BLaER1 (cell line): ENCODE data around the gene EXOC6B.

Experiments
- H3K27ac ChIP-seq: shearing (Covaris generic); formaldehyde crosslinking; 2 replicates; pipeline ENCODE4 v1.8.1; 2022
- H3K27me3 ChIP-seq: shearing (Covaris generic); formaldehyde crosslinking; 2 replicates; pipeline ENCODE4 v1.8.1; 2022
- H3K36me3 ChIP-seq: shearing (Covaris generic); formaldehyde crosslinking; 2 replicates; pipeline ENCODE4 v1.8.1; 2022
- H3K4me1 ChIP-seq: shearing (Covaris generic); formaldehyde crosslinking; 2 replicates; pipeline ENCODE4 v1.8.1; 2022
- H3K4me2 ChIP-seq: shearing (Covaris generic); formaldehyde crosslinking; 2 replicates; pipeline ENCODE4 v1.8.1; 2022
- H3K4me3 ChIP-seq: shearing (Covaris generic); formaldehyde crosslinking; 2 replicates; pipeline ENCODE4 v1.8.1; 2022
- H3K9ac ChIP-seq: shearing (Covaris generic); formaldehyde crosslinking; 2 replicates; pipeline ENCODE4 v1.8.1; 2022
- H3K9me3 ChIP-seq: shearing (Covaris generic); formaldehyde crosslinking; 2 replicates; pipeline ENCODE4 v1.8.1; 2022
- H4K20me1 ChIP-seq: shearing (Covaris generic); formaldehyde crosslinking; 2 replicates; pipeline ENCODE4 v1.8.1; 2022
- Cebpa-rat ChIP-seq: shearing (Covaris generic); IDR thresholded peaks from 2 replicates; pipeline ENCODE4 v1.8.1; 2022

EXOC6B gene

DNA sequence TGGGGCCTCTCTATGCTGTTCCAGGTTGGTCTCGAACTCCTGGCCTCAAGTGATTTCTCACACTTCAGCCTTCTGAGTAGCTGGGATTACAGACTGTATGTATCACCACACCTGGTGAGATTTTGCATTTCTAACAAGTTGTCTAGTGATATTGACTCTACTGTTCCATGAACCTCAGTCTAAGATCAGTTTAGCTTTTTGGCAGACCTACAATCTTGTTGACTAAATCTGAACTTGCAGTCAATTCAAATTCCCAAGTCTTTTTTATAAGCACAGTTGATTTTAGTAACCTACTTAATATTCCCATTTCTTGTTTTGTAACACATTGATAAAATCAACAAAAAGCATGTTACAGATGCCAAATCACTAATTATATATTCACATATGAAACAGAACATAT is 412.1 kb downstream of the EXOC6B start:
- Histone ChIP-seq H3K4me1 (no peaks in the 10 kb centered on the region), H4K20me1 (no peaks in the 10 kb centered on the region), H3K9me3 (no peaks in the 10 kb centered on the region), H3K4me2 (no peak overlapping the region), H3K36me3 (no peaks in the 10 kb centered on the region), H3K27ac (no peak overlapping the region), H3K4me3 (no peak overlapping the region), H3K9ac (no peak overlapping the region), H3K27me3 (no peaks in the 10 kb centered on the region)
- no peak for TF ChIP-seq Cebpa-rat

DNA sequence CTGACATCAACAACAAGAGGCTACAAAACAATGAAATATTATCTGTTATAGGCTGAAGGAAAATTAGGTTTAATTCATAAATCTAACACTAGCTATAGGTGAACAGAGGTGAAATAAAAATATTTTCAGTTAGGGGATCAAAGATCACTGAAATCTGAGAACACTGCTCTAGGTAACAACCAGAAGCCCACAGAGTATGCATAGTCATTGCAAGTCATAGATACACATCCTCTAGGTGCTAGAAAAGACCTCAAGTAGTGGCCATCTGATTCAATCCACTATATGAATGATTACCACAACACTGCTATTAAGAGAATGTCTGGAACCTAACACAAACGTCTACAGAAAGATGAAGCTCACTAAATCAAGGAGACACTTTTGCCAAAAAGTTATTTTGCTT is 413.6 kb downstream of the EXOC6B start:
- H3K4me3 ChIP-seq: no peak overlapping the region
- no peaks in the 10 kb centered on the region for H3K36me3 ChIP-seq
- no peak overlapping the region for H3K27ac ChIP-seq
- no peak overlapping the region for H3K4me2 ChIP-seq
- TF ChIP-seq Cebpa-rat: no peak
- H3K9ac ChIP-seq: no peak overlapping the region
- no peaks in the 10 kb centered on the region for H3K9me3 ChIP-seq
- H3K27me3 ChIP-seq: no peaks in the 10 kb centered on the region
- H3K4me1 ChIP-seq: no peaks in the 10 kb centered on the region
- no peaks in the 10 kb centered on the region for H4K20me1 ChIP-seq

DNA sequence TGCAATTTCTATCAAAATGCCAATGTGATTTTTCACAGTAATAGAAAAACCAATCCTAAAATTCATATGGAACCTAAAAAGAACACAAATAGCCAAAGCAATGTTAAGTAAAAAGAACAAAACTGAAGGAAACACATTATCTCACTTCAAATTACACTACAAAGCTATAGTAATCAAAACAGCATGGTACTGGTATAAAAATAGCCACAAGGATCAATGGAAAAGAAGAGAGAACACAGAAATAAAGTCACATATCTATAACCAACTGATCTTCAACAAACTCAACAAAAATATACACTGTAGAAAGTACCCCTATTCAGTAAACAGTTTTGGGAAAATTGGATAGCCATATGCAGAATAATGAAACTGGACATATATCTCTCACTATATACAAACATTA is 426.0 kb downstream of the EXOC6B start:
- Histone ChIP-seq H3K27me3 (no peaks in the 10 kb centered on the region), H3K9me3 (peaks cover 15% of the 10 kb centered on the region), H3K4me2 (no peak overlapping the region), H4K20me1 (no peaks in the 10 kb centered on the region), H3K4me1 (no peaks in the 10 kb centered on the region), H3K4me3 (no peak overlapping the region), H3K9ac (no peak overlapping the region), H3K36me3 (no peaks in the 10 kb centered on the region), H3K27ac (no peak overlapping the region)
- TF ChIP-seq Cebpa-rat: no peak

DNA sequence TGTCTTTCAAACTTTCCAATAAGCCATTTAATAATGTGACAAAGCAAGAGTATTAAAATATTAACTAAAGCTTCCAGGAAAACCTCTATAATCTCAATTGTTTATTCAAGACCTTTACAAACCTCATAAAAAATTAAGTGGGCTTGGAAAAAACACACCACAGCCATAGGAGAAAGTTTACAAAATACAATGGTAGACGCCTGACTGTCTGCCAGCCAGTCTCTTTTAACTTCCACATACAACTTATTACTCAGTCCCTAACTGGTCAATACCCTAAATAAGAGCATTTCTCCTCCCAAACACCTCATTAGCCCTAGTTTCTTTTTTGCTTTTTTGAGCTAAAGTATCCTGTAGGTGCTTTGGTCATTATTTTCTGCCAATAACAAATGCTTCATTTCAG is 430.7 kb downstream of the EXOC6B start:
- H3K4me2 ChIP-seq: no peak overlapping the region
- H3K9ac ChIP-seq: no peak overlapping the region
- no peaks in the 10 kb centered on the region for H4K20me1 ChIP-seq
- no peak overlapping the region for H3K27ac ChIP-seq
- no peak for TF ChIP-seq Cebpa-rat
- no peaks in the 10 kb centered on the region for H3K36me3 ChIP-seq
- peaks cover 10% of the 10 kb centered on the region; the same call in 1 of the 2 replicates for H3K9me3 ChIP-seq
- no peaks in the 10 kb centered on the region for H3K4me1 ChIP-seq
- H3K4me3 ChIP-seq: no peak overlapping the region
- H3K27me3 ChIP-seq: no peaks in the 10 kb centered on the region

DNA sequence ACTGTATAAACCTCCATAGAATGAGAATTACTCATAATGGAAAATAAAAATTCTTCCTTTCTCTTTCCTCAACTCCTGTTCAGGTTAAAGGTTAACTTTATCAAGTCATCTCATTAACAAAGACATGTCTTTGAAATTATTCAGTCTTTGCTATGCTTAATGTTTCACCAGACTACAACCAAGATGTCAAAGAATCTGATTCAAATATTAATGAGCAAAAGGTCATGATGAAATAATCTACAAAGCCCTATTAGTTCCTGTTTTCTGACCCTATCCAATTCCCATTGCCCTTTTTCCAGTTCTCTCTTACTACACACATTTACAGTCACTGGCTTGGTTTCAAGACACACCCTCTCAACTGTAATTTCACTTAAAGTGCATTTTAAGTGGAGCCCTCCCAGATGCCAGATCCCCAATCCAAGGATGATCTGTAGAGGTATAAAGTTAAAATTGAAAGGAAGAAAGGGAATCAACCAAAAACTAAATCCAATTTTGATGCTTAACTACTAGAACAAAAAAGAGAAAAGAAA is 431.2 kb downstream of the EXOC6B start:
- no peaks in the 10 kb centered on the region for H3K36me3 ChIP-seq
- peaks cover 6% of the 10 kb centered on the region; the same call in 1 of the 2 replicates for H3K9me3 ChIP-seq
- no peak overlapping the region for H3K4me2 ChIP-seq
- no peaks in the 10 kb centered on the region for H3K27me3 ChIP-seq
- TF ChIP-seq Cebpa-rat: no peak
- no peak overlapping the region for H3K9ac ChIP-seq
- H3K4me3 ChIP-seq: no peak overlapping the region
- H3K4me1 ChIP-seq: no peaks in the 10 kb centered on the region
- no peaks in the 10 kb centered on the region for H4K20me1 ChIP-seq
- H3K27ac ChIP-seq: no peak overlapping the region

DNA sequence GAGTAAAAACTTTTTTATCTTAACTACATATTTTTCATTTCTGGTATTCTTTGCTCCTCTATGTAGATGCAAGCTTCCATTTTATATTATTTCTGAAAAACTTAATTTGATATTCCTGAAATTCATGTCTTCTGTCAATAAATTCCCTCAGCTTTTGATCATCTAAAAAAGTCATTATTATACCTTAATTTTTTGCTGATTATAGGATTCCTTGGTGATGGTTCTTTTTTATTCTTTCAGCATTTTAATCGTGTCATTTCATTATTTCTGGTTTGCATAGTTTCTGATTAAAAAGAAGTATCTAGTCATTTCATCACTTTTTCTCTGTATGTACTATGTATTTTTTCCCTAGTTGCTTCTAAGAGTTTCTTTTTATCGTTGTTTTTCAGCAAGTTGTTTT is 436.4 kb downstream of the EXOC6B start:
- H3K4me3 ChIP-seq: no peak overlapping the region
- no peak overlapping the region for H3K4me2 ChIP-seq
- no peaks in the 10 kb centered on the region for H3K4me1 ChIP-seq
- H3K27me3 ChIP-seq: no peaks in the 10 kb centered on the region
- H4K20me1 ChIP-seq: no peaks in the 10 kb centered on the region
- H3K27ac ChIP-seq: no peak overlapping the region
- H3K9ac ChIP-seq: no peak overlapping the region
- H3K9me3 ChIP-seq: peaks cover 18% of the 10 kb centered on the region
- TF ChIP-seq Cebpa-rat: no peak
- H3K36me3 ChIP-seq: no peaks in the 10 kb centered on the region

DNA sequence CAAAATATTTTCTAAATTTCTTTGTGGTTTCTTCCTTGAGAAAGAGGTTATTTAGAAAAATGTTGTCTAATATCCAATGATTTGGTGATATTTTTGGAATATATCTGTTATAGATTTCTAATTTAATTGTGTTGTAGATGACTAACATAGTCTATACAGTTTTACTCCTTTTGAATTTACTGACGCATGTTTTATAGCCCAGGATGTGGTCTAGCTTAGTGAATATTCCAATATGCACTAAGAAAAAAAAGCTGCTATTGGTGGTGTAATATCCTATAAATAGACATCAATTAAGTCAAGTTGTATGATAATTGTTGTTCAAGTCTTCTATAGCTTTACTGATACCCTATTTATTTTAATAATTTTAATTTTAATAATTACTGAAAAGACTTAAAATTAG is 437.6 kb downstream of the EXOC6B start:
- Histone ChIP-seq H3K9ac (no peak overlapping the region), H3K9me3 (peaks cover 18% of the 10 kb centered on the region), H3K36me3 (no peaks in the 10 kb centered on the region), H3K4me2 (no peak overlapping the region), H3K4me3 (no peak overlapping the region), H3K27me3 (no peaks in the 10 kb centered on the region), H3K4me1 (no peaks in the 10 kb centered on the region), H4K20me1 (no peaks in the 10 kb centered on the region), H3K27ac (no peak overlapping the region)
- TF ChIP-seq Cebpa-rat: no peak

DNA sequence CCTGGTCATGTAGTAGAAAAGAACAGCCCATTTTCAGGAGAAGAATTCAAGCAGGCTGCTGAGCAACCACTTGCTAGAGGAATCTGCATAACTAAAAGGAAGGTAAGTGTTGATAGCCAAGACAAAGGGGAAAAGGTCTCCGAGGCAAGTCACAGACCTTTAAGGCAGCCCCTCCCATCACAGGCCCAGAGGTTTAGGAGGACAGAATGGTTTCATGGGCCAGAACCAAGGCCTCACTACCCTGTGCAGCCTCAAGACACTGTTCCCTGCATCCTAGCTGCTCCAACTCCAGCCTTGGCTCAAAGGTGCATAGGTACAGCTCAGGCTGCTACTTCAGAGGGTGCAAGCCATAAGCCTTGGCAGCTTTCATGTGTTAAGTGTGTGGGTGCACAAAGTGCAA is 439.5 kb downstream of the EXOC6B start:
- no peak for TF ChIP-seq Cebpa-rat
- no peaks in the 10 kb centered on the region for H4K20me1 ChIP-seq
- peaks cover 12% of the 10 kb centered on the region for H3K9me3 ChIP-seq
- no peak overlapping the region for H3K27ac ChIP-seq
- H3K4me2 ChIP-seq: no peak overlapping the region
- H3K9ac ChIP-seq: no peak overlapping the region
- no peak overlapping the region for H3K4me3 ChIP-seq
- no peaks in the 10 kb centered on the region for H3K27me3 ChIP-seq
- H3K36me3 ChIP-seq: no peaks in the 10 kb centered on the region
- no peaks in the 10 kb centered on the region for H3K4me1 ChIP-seq

DNA sequence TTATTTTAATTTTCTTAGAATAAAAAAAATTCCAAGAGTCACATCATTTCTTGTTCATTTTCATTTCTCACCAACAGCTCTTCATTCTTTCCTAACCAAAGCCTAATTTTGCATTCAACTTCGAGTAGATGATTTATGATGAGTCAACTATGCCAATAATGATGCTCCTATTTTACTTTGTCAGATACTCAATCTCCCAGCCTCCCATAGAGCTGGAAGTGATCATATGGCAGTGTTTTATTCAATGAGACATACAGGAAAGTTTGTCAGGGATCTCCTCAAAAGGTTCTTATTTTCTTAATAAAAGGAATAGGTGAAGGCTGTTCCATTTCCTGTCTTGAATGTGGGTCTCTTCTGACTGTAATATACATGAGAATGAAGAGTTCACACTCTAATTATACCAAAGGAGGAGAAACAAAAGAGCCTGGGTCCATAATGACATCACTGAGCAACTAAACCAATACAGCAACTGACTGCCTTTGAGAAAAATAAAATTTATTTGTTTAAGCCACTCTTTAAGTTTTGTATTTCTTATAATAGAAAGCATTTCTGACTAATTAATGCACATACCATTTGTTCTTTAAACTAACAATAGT is 447.0 kb downstream of the EXOC6B start:
- no peaks in the 10 kb centered on the region for H4K20me1 ChIP-seq
- TF ChIP-seq Cebpa-rat: no peak
- H3K4me3 ChIP-seq: no peak overlapping the region
- no peaks in the 10 kb centered on the region for H3K27me3 ChIP-seq
- no peak overlapping the region for H3K4me2 ChIP-seq
- H3K36me3 ChIP-seq: no peaks in the 10 kb centered on the region
- no peak overlapping the region for H3K27ac ChIP-seq
- no peaks in the 10 kb centered on the region for H3K4me1 ChIP-seq
- H3K9ac ChIP-seq: no peak overlapping the region
- no peaks in the 10 kb centered on the region for H3K9me3 ChIP-seq

DNA sequence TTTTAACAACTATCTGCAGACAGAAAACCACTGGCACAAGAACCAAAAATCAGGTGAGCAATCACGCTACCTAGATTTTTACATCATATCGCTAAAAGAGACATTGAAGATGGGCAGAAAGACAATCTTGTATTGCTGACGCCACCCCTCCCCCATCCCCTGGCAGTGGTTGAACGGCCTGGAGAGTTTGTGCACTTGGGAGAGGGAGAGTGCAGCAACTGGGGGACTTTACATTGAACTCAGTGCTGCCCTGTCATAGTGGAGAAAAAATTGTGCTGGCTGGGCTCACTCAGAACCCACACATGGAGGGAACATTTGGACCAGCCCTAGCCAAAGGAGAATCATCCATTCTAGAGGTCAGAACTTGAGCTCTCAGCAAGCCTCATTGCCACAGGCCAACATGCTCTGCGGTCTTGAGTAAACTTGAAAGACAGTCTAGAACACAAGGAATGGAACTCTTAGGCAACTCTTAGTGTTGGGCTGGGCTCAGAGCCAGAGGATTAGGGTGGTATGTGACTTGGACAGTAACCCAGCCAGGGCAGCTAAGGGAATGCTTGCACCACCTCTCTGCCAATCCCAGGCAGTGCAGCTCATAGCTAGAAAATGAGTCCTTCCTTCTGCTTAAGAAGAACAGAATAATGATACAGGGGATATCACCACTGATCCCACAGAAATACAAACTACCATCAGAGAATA is 458.2 kb downstream of the EXOC6B start:
- no peak for TF ChIP-seq Cebpa-rat
- H3K4me2 ChIP-seq: no peak overlapping the region
- H3K27ac ChIP-seq: no peak overlapping the region

DNA sequence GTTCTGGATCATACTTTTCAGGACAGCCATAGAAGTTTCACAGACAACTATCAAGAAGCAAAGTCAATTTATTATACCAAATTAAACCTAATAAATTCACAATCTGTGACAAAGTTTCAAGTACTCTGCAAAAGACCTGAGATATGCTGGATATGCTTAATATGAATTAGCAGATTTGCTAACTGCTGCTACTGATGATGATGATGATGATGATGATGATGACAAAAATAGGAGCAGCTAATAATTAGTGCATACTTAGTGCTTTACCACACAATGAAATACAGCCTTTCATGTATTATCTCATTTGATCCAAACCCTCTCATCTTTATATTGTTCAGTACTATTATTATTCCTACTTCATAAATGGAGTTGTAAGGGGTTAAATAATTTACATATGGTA is 462.4 kb downstream of the EXOC6B start:
- H3K27ac ChIP-seq: no peak overlapping the region
- H3K4me2 ChIP-seq: no peak overlapping the region
- no peaks in the 10 kb centered on the region for H3K9me3 ChIP-seq
- no peaks in the 10 kb centered on the region for H3K27me3 ChIP-seq
- H4K20me1 ChIP-seq: no peaks in the 10 kb centered on the region
- no peak for TF ChIP-seq Cebpa-rat
- H3K36me3 ChIP-seq: no peaks in the 10 kb centered on the region
- H3K9ac ChIP-seq: no peak overlapping the region
- no peak overlapping the region for H3K4me3 ChIP-seq
- no peaks in the 10 kb centered on the region for H3K4me1 ChIP-seq

More for the DNA sequence above, 458.2 kb downstream of the EXOC6B start:
- H3K9me3 ChIP-seq: no peaks in the 10 kb centered on the region
- H3K4me1 ChIP-seq: no peaks in the 10 kb centered on the region
- H3K4me3 ChIP-seq: no peak overlapping the region
- H3K27me3 ChIP-seq: no peaks in the 10 kb centered on the region
- no peaks in the 10 kb centered on the region for H3K36me3 ChIP-seq
- H4K20me1 ChIP-seq: no peaks in the 10 kb centered on the region
- no peak overlapping the region for H3K9ac ChIP-seq
